IMR-90 (cell line): ENCODE measurements around the gene RBBP6. TPM values are rescaled to one million over a fixed set of nuclear protein-coding genes. Genes with fewer than 3 reads are reported as not detected.

Source experiments
- ATAC-seq: fragments of 200-7000 bp; cut with Tn5 transposase; 2 replicates; pipeline ENCODE4 v1.9.1; 2020; ENCODE audit warnings: low read depth, mild to moderate bottlenecking, moderate library complexity
- BruUV-seq: library from RNA; stranded (reverse); fragments of 400-500 nt; replicated peaks from 2 replicates; lab custom pipeline; 2021; lab: Mats Ljungman, UMichigan
- CTCF ChIA-PET: fragments of 300-600 bp; formaldehyde crosslinking; extraction: SDS; loops from one replicate; lab custom pipeline; 2021; ENCODE audit warnings: antibody characterized with exemption; lab: Yijun Ruan, JAX
- POLR2A ChIA-PET: fragments of 300-600 bp; sonication (Branson Sonifier 250); formaldehyde crosslinking; loops from one replicate; lab custom pipeline; 2022; ENCODE audit warnings: antibody characterized with exemption; ENCODE audit not compliant: unreplicated experiment; lab: Charles Lee
- DNase-seq: peaks from one replicate; pipeline ENCODE4 v3.0.0; 2013
- H2AFZ ChIP-seq: replicated peaks from 2 replicates; pipeline ENCODE3; 2013; ENCODE audit warnings: low read length, mild to moderate bottlenecking; ENCODE audit not compliant: poor library complexity
- H2AK5ac ChIP-seq: 2 replicates; pipeline ENCODE4 v1.6.1; 2013; ENCODE audit warnings: low read depth, low read length, inconsistent platforms
- H2AK9ac ChIP-seq: replicated peaks from 2 replicates; pipeline ENCODE3; 2013; ENCODE audit warnings: mild to moderate bottlenecking, low read depth, low read length, moderate library complexity; ENCODE audit not compliant: poor library complexity
- H2BK120ac ChIP-seq: 2 replicates; pipeline ENCODE4 v1.6.1; 2013; ENCODE audit warnings: low read depth, low read length, inconsistent platforms
- H2BK15ac ChIP-seq: 3 replicates; pipeline ENCODE4 v1.6.1; 2013; ENCODE audit warnings: low read depth, low read length, inconsistent platforms
- H2BK20ac ChIP-seq: 2 replicates; pipeline ENCODE4 v1.6.1; 2013; ENCODE audit warnings: low read depth, mild to moderate bottlenecking, inconsistent platforms, low read length, moderate library complexity
- H2BK5ac ChIP-seq: 2 replicates; pipeline ENCODE4 v1.6.1; 2013; ENCODE audit warnings: mild to moderate bottlenecking, low read depth, low read length, inconsistent platforms; ENCODE audit not compliant: poor library complexity, severe bottlenecking
- H3K14ac ChIP-seq: replicated peaks from 2 replicates; pipeline ENCODE4 v1.6.1; 2013; ENCODE audit warnings: low read depth, low read length, inconsistent platforms
- H3K18ac ChIP-seq: 2 replicates; pipeline ENCODE4 v1.6.1; 2013; ENCODE audit warnings: low read depth, low read length, control low read depth
- H3K23ac ChIP-seq: 2 replicates; pipeline ENCODE4 v1.6.1; 2013; ENCODE audit warnings: low read depth, low read length, inconsistent platforms
- H3K27ac ChIP-seq: 2 replicates; pipeline ENCODE4 v1.5.1; 2013; ENCODE audit warnings: mild to moderate bottlenecking, control low read depth, low read length; ENCODE audit not compliant: insufficient read depth
- H3K27me3 ChIP-seq: 2 replicates; pipeline ENCODE4 v1.6.1; 2013; ENCODE audit warnings: low read length; ENCODE audit not compliant: control insufficient read depth, insufficient read depth
- H3K36me3 ChIP-seq: 2 replicates; pipeline ENCODE4 v1.6.1; 2013; ENCODE audit warnings: low read length, mixed read lengths; ENCODE audit not compliant: control insufficient read depth, insufficient read depth
- H3K4ac ChIP-seq: 2 replicates; pipeline ENCODE4 v1.6.1; 2013; ENCODE audit warnings: low read depth, low read length, inconsistent platforms
- H3K4me1 ChIP-seq: 2 replicates; pipeline ENCODE4 v1.6.1; 2013; ENCODE audit warnings: low read length, mixed read lengths; ENCODE audit not compliant: control insufficient read depth, insufficient read depth
- H3K4me2 ChIP-seq: 2 replicates; pipeline ENCODE4 v1.6.1; 2013; ENCODE audit warnings: low read depth, mild to moderate bottlenecking, control low read depth, low read length, moderate library complexity
- H3K4me3 ChIP-seq: 2 replicates; pipeline ENCODE4 v1.5.1; 2013; ENCODE audit warnings: low read depth, mild to moderate bottlenecking, control low read depth, low read length, moderate library complexity; ENCODE audit not compliant: insufficient read depth
- H3K56ac ChIP-seq: 2 replicates; pipeline ENCODE4 v1.6.1; 2013; ENCODE audit warnings: low read length, inconsistent platforms; ENCODE audit not compliant: insufficient read depth; ENCODE audit errors: extremely low read depth
- H3K79me1 ChIP-seq, 2 experiments: 2 replicates each; pipeline ENCODE4 v1.6.1; 2013; ENCODE audit warnings: low read length in 2 of 2, inconsistent platforms in 1 of 2, low read depth in 1 of 2
- H3K9ac ChIP-seq: 2 replicates; pipeline ENCODE4 v1.6.1; 2013; ENCODE audit warnings: low read depth, low read length, control low read depth
- H3K9me1 ChIP-seq: 2 replicates; pipeline ENCODE4 v1.6.1; 2013; ENCODE audit warnings: low read length, inconsistent platforms; ENCODE audit not compliant: insufficient read depth
- H3K9me3 ChIP-seq: 2 replicates; pipeline ENCODE4 v1.6.1; 2013; ENCODE audit warnings: low read length; ENCODE audit not compliant: control insufficient read depth, insufficient read depth
- H4K20me1 ChIP-seq: 2 replicates; pipeline ENCODE4 v1.6.1; 2013; ENCODE audit warnings: low read length, inconsistent platforms; ENCODE audit not compliant: insufficient read depth
- H4K5ac ChIP-seq: 2 replicates; pipeline ENCODE4 v1.6.1; 2013; ENCODE audit warnings: mild to moderate bottlenecking, low read depth, low read length, control low read depth
- H4K8ac ChIP-seq, 2 experiments: 2 replicates each; pipeline ENCODE4 v1.6.1; 2013; ENCODE audit warnings: low read depth in 2 of 2, low read length in 2 of 2, control low read depth in 1 of 2, inconsistent platforms in 1 of 2
- H4K91ac ChIP-seq: 2 replicates; pipeline ENCODE4 v1.6.1; 2013; ENCODE audit warnings: low read depth, low read length, inconsistent platforms; ENCODE audit not compliant: insufficient read depth
- BHLHE40 ChIP-seq: fragments of 150-350 bp; IDR thresholded peaks from 2 replicates; pipeline ENCODE4 v1.6.1; 2016; ENCODE audit warnings: mild to moderate bottlenecking, low read depth, low read length
- FOS ChIP-seq: fragments of 150-350 bp; IDR thresholded peaks from 2 replicates; pipeline ENCODE4 v1.6.1; 2016; ENCODE audit warnings: low read depth, low read length
- whole genome bisulfite sequencing, 2 experiments: methylation state at CpG; one replicate each; pipeline versions ENCODE4 v1.1.5 to v1.1.7; 2013; ENCODE audit warnings: missing lambda C conversion rate in 2 of 2; ENCODE audit not compliant: insufficient read length in 1 of 2; ENCODE audit errors: extremely low coverage in 2 of 2; 5-methylcytosine and 5-hydroxymethylcytosine counted together
- dilution Hi-C: fragments of 300-500 bp; cut with HindIII; formaldehyde crosslinking; loops from one replicate; pipeline ENCODE4 v1.14.3; 2018; ENCODE audit warnings: low sequenced_read_pairs; ENCODE audit not compliant: unreplicated experiment
- in situ Hi-C: fragments of 300-500 bp; cut with MboI; formaldehyde crosslinking; loops from 3 replicates; pipeline ENCODE4 v1.14.3; 2019; ENCODE audit warnings: low sequenced_read_pairs, inconsistent platforms, mixed read lengths
- intact Hi-C: fragments of 100-400 bp; cut with micrococcal nuclease; formaldehyde crosslinking; loops from 2 replicates; pipeline ENCODE4 v1.10.0; 2022
- polyA plus RNA-seq, 3 experiments: library from polyadenylated mRNA; depleted of rRNA; stranded (reverse); fragments of >200 nt; gene quantifications; 2 replicates each; pipeline ENCODE4 v1.2.3, GENCODE V29; 2012; ENCODE audit warnings: low replicate concordance in 1 of 3
- total RNA-seq: library from RNA; depleted of rRNA; stranded (reverse); fragments of >200 nt; gene quantifications from 2 replicates; pipeline ENCODE4 v1.2.3, GENCODE V29; 2012
- TF ChIP-seq, protein P1 (sequence below): conservative IDR thresholded peaks from 2 replicates; pipeline ENCODE4 v1.5.1; 2012; ENCODE audit warnings: mild to moderate bottlenecking, low read depth, low read length, improper control_type of control experiment

The RBBP6 gene
- total and polyA plus RNA-seq, 2 of the 4 experiments (the other 2 are of a cell fraction) = 7.2 to 17.8 TPM

DNA sequence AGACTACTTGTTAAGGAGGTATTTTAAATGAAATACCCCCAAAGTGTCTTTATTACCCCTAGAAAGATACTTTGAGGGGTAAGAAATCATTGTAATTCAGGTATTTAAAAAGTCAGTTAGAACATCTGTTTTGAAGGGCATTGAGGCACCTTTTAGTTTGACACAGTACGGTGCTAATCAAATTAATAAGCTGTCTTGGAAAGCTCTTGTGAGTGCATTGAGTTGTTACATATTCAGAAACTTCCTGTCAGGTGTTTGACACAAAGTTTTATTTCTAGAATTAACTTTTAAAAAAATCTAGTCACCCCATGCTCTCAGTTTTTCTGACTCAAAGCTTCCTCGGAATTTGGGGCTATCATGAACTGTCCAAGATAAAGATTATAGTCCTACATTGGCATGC lies 4.6 kb downstream of the RBBP6 start:
- H4K8ac ChIP-seq = no peak overlapping the region
- no peaks in the 10 kb centered on the region for H3K9me3 ChIP-seq
- no peak overlapping the region for H4K5ac ChIP-seq
- H3K4me3 ChIP-seq = no peak overlapping the region
- no peak overlapping the region for H3K9ac ChIP-seq
- H3K36me3 ChIP-seq = peaks cover 8% of the 10 kb centered on the region
- intact Hi-C loops = loop anchor here (10.0 kb wide), 1 partner anchor 711 kb away; the partner anchor contains the start of gene ZKSCAN2
- H3K18ac ChIP-seq = no peak overlapping the region
- no peaks in the 10 kb centered on the region for H3K27me3 ChIP-seq
- H3K4me2 ChIP-seq = peak overlapping the region; percentile 93
- TF ChIP-seq, protein P1, sequence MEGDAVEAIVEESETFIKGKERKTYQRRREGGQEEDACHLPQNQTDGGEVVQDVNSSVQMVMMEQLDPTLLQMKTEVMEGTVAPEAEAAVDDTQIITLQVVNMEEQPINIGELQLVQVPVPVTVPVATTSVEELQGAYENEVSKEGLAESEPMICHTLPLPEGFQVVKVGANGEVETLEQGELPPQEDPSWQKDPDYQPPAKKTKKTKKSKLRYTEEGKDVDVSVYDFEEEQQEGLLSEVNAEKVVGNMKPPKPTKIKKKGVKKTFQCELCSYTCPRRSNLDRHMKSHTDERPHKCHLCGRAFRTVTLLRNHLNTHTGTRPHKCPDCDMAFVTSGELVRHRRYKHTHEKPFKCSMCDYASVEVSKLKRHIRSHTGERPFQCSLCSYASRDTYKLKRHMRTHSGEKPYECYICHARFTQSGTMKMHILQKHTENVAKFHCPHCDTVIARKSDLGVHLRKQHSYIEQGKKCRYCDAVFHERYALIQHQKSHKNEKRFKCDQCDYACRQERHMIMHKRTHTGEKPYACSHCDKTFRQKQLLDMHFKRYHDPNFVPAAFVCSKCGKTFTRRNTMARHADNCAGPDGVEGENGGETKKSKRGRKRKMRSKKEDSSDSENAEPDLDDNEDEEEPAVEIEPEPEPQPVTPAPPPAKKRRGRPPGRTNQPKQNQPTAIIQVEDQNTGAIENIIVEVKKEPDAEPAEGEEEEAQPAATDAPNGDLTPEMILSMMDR = no peak
- TF ChIP-seq FOS = no peak
- no peak for TF ChIP-seq BHLHE40
- no peak overlapping the region for H3K4ac ChIP-seq
- DNase-seq (no peak), ATAC-seq (no peak)
- H3K14ac ChIP-seq = no peak overlapping the region
- H4K20me1 ChIP-seq = peaks cover 61% of the 10 kb centered on the region
- H3K56ac ChIP-seq = no peak overlapping the region
- ChIA-PET POLR2A (no interaction called here), CTCF (interaction anchor here (0.6 to 1.1 kb wide), 2 partner anchors 27 to 86 kb away, joined by 3 read pairs; no protein-coding TSS in a partner anchor)
- no TSS peak for BruUV-seq
- H2BK15ac ChIP-seq = no peak overlapping the region
- H2BK5ac ChIP-seq = no peak overlapping the region
- peaks cover 3 to 24% of the 10 kb centered on the region in 2 experiments; a peak in 3 of 4 replicates for H3K79me1 ChIP-seq
- no peak overlapping the region for H2AK9ac ChIP-seq
- no peak overlapping the region for H2BK120ac ChIP-seq
- WGBS, 2 experiments = no CpG with 5 or more reads among the region's 2 CpGs
- H2AFZ ChIP-seq = no peak overlapping the region
- no peak overlapping the region for H3K23ac ChIP-seq
- dilution Hi-C loops = no loop called here
- no peak overlapping the region for H4K91ac ChIP-seq
- peaks cover 4% of the 10 kb centered on the region; the same call in 1 of the 2 replicates for H3K4me1 ChIP-seq
- H3K9me1 ChIP-seq = peaks cover 3% of the 10 kb centered on the region; the same call in 1 of the 2 replicates
- H2BK20ac ChIP-seq = no peak overlapping the region
- in situ Hi-C loops = loop anchor here (25.0 kb wide), 1 partner anchor 693 kb away; no protein-coding TSS in a partner anchor
- no peak overlapping the region for H2AK5ac ChIP-seq
- no peak overlapping the region for H3K27ac ChIP-seq
